ENCODE data around the gene MYO18B.

Gene MYO18B

GRCh38 chr22:25722626-25723025 lies 19.4 kb upstream of the MYO18B start:
- no peak for TF ChIP-seq CTCF (IDR thresholded peaks at IDR 0.05; ENCODE audit: low read depth, low read length)
- in situ Hi-C loops (cut with HindIII; ENCODE audit: low sequenced_read_pairs) = no loop called here
- DNase-seq (ENCODE audit: low read depth, low spot score) = no peak
- H3K4me3 ChIP-seq (ENCODE audit: low read depth, low read length) = no peak overlapping the region

- in situ Hi-C loops (cut with HindIII; ENCODE audit: low sequenced_read_pairs) = no loop called here
- no peak overlapping the region for H3K4me3 ChIP-seq (ENCODE audit: low read depth, low read length)
Measured at GRCh38 chr22:25726241-25726640, 15.7 kb upstream of the MYO18B start.

GRCh38 chr22:25728071-25728470 lies 13.9 kb upstream of the MYO18B start:
- in situ Hi-C loops (cut with HindIII; ENCODE audit: low sequenced_read_pairs) = no loop called here
- DNase-seq (ENCODE audit: low read depth, low spot score) = no peak
- no peak for TF ChIP-seq CTCF (IDR thresholded peaks at IDR 0.05; ENCODE audit: low read depth, low read length)
- no peak overlapping the region for H3K4me3 ChIP-seq (ENCODE audit: low read depth, low read length)

More at GRCh38 chr22:25726241-25726640, 15.7 kb upstream of the MYO18B start:
- no peak for DNase-seq (ENCODE audit: low read depth, low spot score)
- no peak for TF ChIP-seq CTCF (IDR thresholded peaks at IDR 0.05; ENCODE audit: low read depth, low read length)

- in situ Hi-C loops (cut with HindIII; ENCODE audit: low sequenced_read_pairs) = no loop called here
- no peak overlapping the region for H3K4me3 ChIP-seq (ENCODE audit: low read depth, low read length)
- DNase-seq (ENCODE audit: low read depth, low spot score) = no peak
- TF ChIP-seq CTCF (IDR thresholded peaks at IDR 0.05; ENCODE audit: low read depth, low read length) = no peak
Measured at GRCh38 chr22:25729016-25729995, 12.7 kb upstream of the MYO18B start.

GRCh38 chr22:25735650-25736049 lies 6.3 kb upstream of the MYO18B start:
- H3K4me3 ChIP-seq (ENCODE audit: low read depth, low read length) = no peak overlapping the region
- TF ChIP-seq CTCF (IDR thresholded peaks at IDR 0.05; ENCODE audit: low read depth, low read length) = no peak
- DNase-seq (ENCODE audit: low read depth, low spot score) = no peak
- in situ Hi-C loops (cut with HindIII; ENCODE audit: low sequenced_read_pairs) = no loop called here

GRCh38 chr22:25736378-25737011 lies 5.5 kb upstream of the MYO18B start:
- TF ChIP-seq CTCF (IDR thresholded peaks at IDR 0.05; ENCODE audit: low read depth, low read length) = no peak
- in situ Hi-C loops (cut with HindIII; ENCODE audit: low sequenced_read_pairs) = no loop called here
- no peak for DNase-seq (ENCODE audit: low read depth, low spot score)
- no peak overlapping the region for H3K4me3 ChIP-seq (ENCODE audit: low read depth, low read length)

Measured in astrocyte of the spinal cord (primary cell).